NCI-H524 (cell line): Measurements from ENCODE around the gene OR3A2.
"Not testable (repeated sequence)": the region's sequence is repeated elsewhere in the genome, so short reads cannot be mapped to it uniquely, and the experiment has no call there.

Experiments used
- DNase-seq, 2 experiments: peaks; one replicate each; lab custom pipeline; 2025; lab: John Stamatoyannopoulos, UW

OR3A2 gene

DNA sequence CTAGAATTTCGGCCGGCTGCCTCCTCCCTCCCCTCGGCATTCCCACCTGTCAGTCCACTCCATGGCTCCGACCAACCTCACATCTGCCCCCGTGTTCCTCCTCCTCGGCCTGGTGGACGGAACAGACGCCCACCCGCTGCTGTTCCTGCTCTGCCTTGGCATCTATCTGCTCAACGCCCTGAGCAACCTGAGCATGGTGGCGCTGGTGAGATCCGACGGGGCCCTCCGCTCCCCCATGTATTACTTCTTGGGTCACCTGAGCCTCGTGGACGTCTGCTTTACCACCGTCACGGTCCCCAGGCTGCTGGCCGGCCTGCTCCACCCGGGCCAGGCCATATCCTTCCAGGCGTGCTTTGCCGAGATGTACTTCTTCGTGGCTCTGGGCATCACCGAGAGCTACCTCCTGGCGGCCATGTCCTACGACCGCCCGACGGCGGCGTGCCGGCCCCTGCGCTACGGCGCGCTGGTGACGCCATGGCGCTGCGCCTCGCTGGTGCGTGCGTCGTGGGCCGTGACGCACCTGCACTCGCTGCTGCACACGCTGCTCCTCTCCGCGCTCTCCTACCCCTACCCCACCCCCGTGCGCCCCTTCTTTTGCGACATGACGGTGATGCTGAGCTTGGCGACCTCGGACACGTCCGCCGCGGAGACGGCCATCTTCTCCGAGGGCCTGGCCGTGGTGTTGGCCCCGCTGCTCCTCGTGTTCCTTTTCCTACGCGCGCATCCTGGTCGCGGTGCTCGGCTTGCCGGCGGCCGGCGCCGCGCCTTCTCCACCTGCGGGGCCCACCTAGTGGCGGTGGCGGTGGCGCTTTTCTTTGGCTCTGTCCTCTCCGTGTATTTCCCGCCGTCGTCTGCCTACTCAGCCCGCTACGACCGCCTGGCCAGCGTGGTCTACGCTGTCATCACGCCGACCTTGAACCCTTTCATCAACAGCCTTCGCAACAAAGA lies at the start of gene OR3A2:
OR3A2 (minus strand) TSS at position 440 of the 948 bp plus-strand sequence.
- DNase-seq: no peak

DNA sequence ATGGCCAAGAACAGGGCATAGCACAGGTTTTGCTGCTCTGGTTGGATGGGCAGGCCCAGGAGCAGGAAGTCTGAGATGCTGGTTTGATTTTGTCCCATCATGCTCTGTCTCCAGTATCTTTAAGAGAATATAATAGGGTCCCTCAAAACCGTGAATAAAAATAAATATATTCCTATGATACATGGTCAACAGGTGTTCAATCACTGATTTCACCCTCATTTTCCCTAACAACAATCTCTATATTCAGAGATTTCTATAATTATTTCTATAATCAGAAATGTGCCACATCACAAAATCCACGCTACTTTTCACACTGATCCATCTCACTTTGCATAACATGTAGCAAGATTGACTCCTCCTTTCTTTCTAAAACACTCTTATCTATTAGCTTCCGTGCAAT lies 47.6 kb upstream of the OR3A2 start, which contains the start of gene OR1E2:
OR1E2 (minus strand) TSS at position 101 of the 400 bp plus-strand sequence; CDS start at position 101, 0 bp downstream.
- DNase-seq: no peak

DNA sequence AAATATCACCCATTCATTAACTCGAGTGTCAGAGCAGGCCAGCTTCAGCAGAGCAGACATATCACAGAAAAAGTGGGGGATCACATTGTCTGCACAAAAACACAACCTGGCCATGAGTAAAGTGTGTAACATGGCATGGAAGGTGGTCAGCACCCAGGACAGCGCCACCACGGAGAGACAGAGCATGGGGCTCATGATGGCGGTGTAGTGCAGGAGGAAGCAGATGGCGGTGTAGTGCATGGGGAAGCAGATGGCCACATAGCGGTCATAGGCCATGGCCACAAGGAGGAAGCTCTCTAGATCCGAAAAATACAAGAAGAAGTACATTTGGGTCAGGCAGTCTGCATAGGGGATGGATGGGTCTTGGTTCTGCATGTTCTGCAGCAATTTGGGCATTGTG lies 47.1 kb upstream of the OR3A2 start:
- DNase-seq: not testable (repeated sequence)

DNA sequence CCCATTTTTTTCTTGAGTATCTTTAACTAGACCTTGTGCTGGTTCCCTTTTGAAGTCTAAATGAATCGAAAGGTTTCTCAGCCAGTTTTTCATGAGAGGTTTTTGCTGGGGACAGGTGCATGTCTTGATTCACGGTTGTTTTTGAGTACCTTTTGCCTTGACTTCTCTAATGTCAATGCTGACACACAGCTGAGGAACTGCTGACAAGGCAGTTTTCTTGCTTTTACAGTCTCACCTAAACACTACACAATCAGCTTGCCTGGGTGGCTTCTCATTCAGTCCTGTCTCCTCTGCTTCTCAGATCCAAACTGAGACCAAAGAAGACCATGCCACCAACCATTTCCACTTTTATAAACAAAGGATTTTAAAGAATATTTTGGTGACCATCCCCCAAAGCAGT lies 32.1 kb upstream of the OR3A2 start:
- DNase-seq: no peak

DNA sequence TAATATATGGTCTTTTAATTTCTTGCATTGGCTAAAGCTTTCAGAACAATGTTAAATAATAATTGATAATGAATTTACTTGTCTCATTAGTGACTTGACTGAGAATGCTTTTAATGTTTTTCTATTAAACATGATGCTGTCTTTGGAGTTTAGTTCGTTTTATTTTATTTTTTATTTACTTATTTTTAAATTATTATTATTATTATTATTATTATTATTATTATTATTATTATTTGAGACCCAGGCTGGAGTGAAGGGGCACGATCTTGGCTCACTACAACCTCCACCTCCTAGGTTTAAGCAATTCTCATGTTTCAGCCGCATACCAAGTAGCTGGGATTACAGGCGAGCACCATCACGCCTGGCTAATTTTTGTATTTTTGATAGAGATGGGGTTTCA lies 29.5 kb upstream of the OR3A2 start:
- DNase-seq: no peak

DNA sequence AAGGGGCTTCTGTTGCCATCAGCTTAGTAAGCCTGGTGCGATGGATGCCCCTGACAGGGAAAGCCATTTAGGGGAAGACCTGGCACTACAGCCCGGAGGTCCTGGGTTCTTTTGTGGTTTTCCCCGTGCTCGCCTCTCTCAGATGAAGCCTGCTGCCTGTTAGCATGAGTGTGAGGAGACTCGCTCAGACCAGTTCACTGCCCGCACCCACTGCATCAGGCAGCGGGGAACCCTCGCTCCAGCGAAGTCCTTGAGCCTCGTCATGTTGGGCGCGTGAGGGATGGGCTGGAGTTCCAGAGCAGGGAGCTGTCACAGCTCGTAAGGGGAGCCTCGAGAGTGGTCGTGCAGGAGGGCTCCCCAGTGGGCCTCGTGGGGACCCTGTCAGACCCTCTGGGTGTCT lies 26.1 kb upstream of the OR3A2 start:
- not testable (repeated sequence) for DNase-seq

DNA sequence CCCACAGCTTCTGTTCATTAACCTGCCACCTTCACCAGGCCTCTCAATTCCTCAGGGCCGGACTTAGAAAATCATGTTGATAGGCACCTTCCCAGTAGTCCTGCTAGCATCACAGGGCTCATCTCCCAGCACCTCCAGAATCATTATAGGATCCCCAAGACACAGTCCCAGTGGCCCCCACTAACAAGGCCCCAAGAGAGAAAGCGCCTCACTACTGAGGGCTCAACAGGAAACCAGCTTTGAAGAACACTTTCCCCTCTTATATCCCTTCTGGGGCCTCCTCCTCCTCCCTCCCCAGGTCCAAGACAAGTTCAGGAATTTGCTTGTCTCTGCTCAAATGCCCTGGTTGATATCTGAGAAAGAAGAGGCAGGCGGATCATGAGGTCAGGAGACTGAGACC lies 25.0 kb upstream of the OR3A2 start, which contains the start of gene OR3A3:
OR3A3 (plus strand) TSS at position 301 of the 400 bp plus-strand sequence.
- DNase-seq: no peak

DNA sequence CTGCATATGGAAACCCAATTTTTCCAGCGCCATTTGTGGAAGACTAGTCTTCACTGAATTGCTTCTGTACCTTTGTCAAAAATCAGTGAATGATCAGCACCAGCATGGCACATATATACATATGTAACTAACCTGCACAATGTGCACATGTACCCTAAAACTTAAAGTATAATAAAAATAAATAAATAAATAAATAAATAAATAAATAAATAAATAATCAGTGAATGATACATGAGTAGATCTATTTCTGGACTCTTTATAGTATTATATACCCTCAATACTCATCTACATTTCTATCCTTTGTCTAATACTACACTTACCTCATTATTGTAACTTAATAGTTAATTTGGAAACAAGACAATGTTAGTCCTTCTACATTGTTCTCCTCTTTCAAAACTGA lies 17.7 kb upstream of the OR3A2 start:
- DNase-seq: not testable (repeated sequence)

DNA sequence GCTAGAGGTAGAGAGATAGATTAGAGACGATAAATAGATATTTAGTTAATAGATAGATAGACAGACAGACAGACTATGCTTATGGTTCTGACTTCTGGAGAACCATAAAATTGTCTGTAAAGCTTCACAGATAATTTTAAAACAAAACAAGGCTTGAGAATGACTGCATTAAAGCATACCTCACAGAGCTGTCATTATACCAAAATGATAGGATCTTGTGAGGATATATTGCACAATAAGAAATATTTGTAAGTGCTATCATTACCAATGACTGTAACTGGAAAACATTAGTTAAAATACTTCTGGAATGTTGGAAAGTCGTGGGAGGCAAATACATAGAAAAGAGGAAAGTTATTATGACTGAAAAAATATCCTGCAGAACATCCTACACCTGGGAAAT lies 15.7 kb upstream of the OR3A2 start:
- DNase-seq: no peak

DNA sequence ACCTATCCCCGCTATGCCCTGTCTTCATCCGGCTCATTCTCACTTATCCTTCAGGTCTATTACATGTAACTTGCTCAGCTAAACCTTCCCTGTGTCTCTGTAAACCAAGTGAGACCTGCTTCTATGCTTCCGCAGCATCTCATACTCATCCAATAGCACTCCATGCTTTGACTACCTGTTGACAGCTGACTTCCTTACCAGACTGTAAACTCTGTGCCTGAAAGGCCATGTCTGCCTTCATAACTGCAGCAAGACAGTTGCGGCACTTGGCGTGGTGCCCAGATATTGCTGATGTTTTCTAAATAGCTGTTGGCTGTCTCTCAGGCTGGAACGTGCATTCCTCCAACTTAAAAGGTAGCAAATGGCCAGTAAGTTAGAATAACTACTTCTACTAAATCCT lies 13.9 kb upstream of the OR3A2 start:
- no peak for DNase-seq

DNA sequence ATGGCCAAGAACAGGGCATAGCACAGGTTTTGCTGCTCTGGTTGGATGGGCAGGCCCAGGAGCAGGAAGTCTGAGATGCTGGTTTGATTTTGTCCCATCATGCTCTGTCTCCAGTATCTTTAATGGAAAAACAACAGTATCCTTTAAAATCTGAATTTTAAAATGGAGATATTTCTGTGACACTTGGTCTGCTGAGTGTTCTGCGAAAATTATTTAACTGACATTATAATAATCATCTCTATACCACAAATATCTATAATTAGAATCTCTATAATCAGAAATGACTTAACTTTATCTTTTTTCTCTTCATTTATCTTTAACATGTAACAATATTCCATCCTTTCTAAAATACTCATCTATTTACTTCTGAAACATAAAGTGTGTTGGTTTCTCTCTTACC lies 12.2 kb upstream of the OR3A2 start, which contains the start of gene OR1E1:
OR1E1 (minus strand) TSS at position 101 of the 400 bp plus-strand sequence; CDS start at position 101, 0 bp downstream.
- DNase-seq: no peak

DNA sequence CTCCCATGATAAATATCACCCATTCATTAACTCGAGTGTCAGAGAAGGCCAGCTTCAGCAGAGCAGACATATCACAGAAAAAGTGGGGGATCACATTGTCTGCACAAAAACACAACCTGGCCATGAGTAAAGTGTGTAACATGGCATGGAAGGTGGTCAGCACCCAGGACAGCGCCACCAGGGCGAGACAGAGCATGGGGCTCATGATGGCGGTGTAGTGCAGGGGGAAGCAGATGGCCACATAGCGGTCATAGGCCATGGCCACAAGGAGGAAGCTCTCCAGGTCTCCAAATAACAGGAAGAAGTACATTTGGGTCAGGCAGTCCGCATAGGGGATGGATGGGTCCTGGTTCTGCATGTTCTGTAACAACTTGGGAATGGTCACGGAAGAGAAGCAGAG lies 11.7 kb upstream of the OR3A2 start:
- not testable (repeated sequence) for DNase-seq

DNA sequence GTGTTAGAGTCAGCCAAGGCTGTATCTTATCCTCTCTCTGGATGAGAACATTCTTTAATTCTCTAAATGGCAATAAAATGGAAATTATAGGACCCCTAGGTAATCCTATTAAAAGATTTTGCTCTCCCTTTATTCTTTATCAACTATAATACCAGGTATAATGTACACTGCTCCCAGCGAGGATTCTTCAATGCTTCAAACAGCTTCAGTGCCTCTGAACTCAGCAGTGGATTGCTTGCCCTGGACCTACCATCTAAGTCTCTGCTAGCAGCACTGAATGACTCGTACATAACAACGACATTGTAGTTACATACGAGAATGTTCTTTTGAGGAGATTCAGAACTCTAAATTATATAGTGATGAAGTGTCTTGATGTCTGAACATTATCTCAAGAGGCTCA lies 3.7 kb upstream of the OR3A2 start:
- no peak for DNase-seq

DNA sequence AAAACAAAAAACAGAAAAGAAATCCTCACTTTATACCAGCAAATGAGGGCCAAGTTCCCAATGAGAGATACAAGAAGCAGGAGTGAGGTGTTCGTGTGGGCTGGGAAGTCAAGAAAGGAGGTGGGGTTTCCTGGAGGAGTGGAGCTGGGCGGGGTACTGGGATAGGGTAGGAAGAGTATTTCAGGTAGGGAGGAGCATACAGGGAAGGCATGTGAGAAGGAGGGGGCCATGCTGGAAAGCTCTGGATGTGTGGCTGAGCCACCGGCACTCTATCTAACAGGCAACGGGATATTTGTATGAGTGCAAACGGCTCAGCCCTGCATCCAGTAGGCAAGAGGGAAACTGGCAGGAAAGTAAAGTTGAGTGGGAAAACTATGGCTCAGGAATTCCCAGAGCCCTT lies 4.2 kb downstream of the OR3A2 start:
- no peak for DNase-seq

DNA sequence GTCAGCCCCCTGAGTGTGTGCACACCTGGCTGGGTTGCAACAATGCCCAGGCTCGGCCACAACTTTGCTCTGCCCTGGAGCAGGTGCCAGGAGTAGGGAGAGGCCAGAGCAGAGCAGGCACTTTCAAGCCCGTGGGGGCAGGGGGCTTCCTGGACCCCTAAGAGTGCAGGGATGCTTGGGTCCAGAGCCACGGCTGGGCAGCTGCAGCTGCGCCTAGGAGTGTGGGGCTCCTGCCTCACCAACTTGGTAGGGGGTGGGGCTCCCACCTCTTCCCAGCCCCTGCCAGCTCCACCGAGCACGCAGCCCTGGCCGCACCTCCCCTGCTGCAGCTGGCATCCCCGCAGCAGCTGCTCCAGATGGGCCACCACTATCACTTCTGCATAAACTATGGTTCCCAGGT lies 7.8 kb downstream of the OR3A2 start:
- no peak for DNase-seq

DNA sequence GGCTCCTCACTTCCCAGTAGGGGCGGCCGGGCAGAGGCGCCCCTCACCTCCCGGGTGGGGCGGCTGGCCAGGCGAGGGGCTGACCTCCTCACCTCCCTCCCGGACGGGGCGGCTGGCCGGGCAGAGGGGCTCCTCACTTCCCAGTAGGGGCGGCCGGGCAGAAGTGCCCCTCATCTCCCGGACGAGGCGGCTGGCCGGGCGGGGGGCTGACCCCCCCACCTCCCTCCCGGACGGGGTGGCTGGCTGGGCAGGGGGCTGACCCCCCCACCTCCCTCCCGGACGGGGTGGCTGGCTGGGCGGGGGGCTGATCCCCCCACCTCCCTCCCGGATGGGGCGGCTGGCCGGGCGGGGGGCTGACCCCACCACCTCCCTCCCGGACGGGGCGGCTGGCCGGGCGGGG lies 14.9 kb downstream of the OR3A2 start:
- not testable (repeated sequence) for DNase-seq

DNA sequence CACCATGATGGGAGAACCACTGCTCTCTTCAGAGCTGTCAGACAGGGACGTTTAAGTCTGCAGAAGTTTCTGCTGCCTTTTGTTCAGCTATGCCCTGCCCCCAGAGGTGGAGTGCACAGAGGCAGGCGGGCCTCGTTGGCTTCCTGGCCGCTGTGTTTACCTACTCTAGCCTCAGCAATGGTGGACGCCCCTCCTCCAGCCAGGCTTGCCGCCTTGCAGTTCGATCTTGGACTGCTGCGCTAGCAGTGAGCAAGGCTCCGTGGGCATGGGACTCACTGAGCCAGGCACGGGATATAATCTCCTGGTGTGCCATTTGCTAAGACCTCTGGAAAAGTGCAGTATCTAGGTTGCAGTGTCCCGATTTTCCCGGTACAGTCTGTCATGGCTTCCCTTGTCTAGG lies 43.3 kb downstream of the OR3A2 start:
- DNase-seq: not testable (repeated sequence)

DNA sequence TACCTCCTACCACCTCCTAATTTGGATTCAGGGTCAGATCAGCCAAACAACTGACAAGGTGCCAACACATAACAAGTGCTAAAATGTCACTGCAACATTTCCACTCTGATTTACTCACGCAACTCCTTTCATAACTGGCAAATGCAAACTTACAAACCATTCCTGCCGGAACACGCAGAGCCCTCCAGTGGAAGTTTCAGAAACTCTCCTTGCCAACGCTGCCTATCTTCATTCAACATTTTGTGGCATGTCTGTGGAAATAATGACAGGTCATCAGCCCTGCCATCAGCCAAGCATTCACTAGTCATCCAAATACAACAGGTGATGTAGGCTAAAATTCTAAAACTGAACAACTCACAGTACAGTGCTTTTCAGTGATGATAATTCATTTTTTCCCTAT lies 50.2 kb downstream of the OR3A2 start:
- DNase-seq: peak in 1 of 2 experiments; percentile 2

DNA sequence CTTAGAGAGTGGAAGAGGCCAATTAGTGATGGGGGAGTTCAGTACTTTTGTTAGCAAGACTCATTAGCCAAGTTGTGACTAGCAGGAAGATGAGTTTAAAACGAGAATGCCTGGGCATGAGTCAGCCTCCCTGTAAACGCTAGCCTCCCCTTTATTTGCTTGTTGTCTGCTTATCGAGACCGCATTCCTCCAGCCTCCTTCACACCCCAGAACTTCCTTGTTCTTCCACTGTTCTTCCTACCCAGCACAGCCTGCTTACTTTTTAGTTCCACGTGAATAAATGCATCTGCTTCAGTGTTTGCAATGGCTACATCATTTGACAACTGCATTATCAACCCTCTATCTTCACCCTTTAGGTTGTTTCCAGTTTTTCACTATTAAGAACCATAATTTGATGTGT lies 67.8 kb downstream of the OR3A2 start:
- no peak for DNase-seq

DNA sequence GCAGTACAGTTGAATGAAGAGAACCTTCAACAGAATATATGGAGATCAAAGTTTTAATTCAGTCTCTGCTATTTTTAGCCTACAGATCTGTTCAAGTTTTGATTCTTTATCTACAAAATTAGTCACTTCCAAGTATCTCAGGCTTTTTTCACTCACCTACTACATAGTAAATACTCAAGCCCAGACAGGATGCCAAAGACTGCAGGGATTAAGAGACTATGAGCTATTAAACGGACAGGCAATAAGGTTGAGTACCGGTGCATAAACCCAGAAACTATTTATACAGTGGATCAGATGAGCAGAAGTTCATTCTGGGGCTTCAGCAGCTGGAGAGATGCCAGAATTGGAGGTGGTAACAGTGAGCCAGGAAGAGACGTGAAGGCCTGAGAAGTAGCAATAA lies 69.3 kb downstream of the OR3A2 start:
- no peak for DNase-seq

DNA sequence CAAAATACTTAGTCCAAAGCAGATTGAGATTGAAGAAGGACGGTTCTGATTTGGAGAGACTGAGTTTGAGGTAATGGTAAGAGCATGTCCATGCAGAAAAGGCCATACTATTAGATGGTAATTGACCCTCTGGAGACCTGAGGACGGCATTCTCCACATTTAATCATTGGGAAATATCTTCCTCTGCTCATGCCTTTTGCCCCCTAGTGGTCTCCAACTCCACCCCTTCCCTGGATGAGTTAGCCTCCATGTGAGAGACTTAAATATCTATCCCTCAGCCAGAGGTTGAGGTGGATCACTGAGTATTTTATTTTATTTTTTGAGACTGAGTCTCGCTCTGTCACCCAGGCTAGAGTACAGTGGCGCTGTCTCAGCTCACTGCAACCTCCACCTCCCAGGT lies 77.5 kb downstream of the OR3A2 start:
- DNase-seq: no peak

DNA sequence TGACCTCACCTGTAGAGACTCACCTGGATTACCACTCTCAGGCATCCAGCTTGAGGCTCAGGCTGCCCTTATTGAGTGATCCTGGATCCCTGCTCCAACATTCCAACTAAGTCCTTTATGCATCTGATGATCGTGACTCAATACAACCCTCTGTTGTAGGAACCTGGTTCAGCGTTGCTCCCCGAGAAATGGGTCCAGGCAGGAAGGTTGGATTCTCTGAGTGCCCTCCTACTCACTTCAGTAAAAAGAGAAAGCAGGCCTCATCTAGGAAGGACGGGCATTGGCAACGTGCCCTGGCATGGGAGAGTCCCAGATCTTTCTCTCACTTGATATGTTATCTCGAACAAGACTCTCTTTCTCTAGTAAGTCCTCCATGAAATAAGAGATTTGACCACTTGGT lies 87.8 kb downstream of the OR3A2 start, which contains the start of gene OR3A1:
OR3A1 (minus strand) TSS at position 101 of the 400 bp plus-strand sequence. CDS start 5,778 bp downstream, outside the sequence.
- no peak for DNase-seq

DNA sequence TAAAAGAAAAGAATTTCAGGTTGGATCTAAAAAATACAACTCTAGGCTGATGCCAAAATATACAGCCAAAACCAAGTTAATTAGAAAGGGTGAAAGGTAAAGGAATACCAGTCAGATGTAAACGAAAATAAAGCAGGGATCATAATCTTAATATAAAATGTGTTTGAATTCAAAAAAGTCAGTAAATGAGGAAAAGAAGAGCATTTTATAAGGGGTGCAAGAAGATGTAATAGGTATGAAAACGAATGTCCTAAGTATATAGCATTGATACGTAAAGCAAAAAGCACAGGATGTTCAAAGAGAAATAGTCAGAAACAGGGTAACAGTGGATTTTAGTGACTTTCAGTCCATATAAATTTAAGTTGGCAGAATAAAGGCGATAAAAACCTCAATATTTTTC lies 90.5 kb downstream of the OR3A2 start:
- no peak for DNase-seq
